Activated naive CD4-positive, alpha-beta T cell treated with anti-CD3 and anti-CD28 coated beads, Interleukin-2, amount 10 ng/mL, durations not matched to agents 7 days and 5 days (primary cell): ENCODE measurements around the gene CAPG.
A peak's percentile ranks its signal among the peaks of the same experiment; 100 is the strongest.
"Not testable (repeated sequence)": the region's sequence is repeated elsewhere in the genome, so short reads cannot be mapped to it uniquely, and the experiment has no call there.

Experiments used
- CTCF ChIA-PET: fragments of 350-600 bp; sonication (Branson Sonifier 250); formaldehyde crosslinking; loops from one replicate; lab custom pipeline; 2021; ENCODE audit warnings: antibody characterized with exemption; lab: Charles Lee
- DNase-seq: peaks from one replicate; pipeline ENCODE4 v3.0.0-alpha.2; 2020
- H3K27ac Mint-ChIP-seq: one replicate; pipeline ENCODE4 v1.8.0; 2021; ENCODE audit warnings: mild to moderate bottlenecking, moderate library complexity, mixed read lengths
- H3K27me3 Mint-ChIP-seq: one replicate; pipeline ENCODE4 v1.8.0; 2021; ENCODE audit warnings: mild to moderate bottlenecking, mixed read lengths
- H3K36me3 Mint-ChIP-seq: one replicate; pipeline ENCODE4 v1.8.0; 2021; ENCODE audit warnings: mixed read lengths
- H3K4me1 Mint-ChIP-seq: one replicate; pipeline ENCODE4 v1.8.0; 2021; ENCODE audit warnings: mixed read lengths
- H3K4me3 Mint-ChIP-seq: one replicate; pipeline ENCODE4 v1.8.0; 2021; ENCODE audit warnings: mild to moderate bottlenecking, moderate library complexity, mixed read lengths
- H3K9me3 Mint-ChIP-seq: one replicate; pipeline ENCODE4 v1.8.0; 2021; ENCODE audit warnings: mixed read lengths

The CAPG gene

GRCh38 chr2:85445316-85446295 lies 35.4 kb upstream of the CAPG start:
- peaks cover 20% of the 10 kb centered on the region for H3K27me3 Mint-ChIP-seq
- H3K4me1 Mint-ChIP-seq = peaks cover 19% of the 10 kb centered on the region
- DNase-seq = no peak
- H3K27ac Mint-ChIP-seq = no peak overlapping the region
- no peaks in the 10 kb centered on the region for H3K36me3 Mint-ChIP-seq
- H3K9me3 Mint-ChIP-seq = no peaks in the 10 kb centered on the region
- no peak overlapping the region for H3K4me3 Mint-ChIP-seq
- CTCF ChIA-PET = no interaction called here

- Mint-ChIP-seq H3K4me1 (peaks cover 28% of the 10 kb centered on the region), H3K9me3 (no peaks in the 10 kb centered on the region), H3K4me3 (no peak overlapping the region), H3K36me3 (no peaks in the 10 kb centered on the region), H3K27me3 (peaks cover 12% of the 10 kb centered on the region), H3K27ac (no peak overlapping the region)
- DNase-seq = no peak
- CTCF ChIA-PET = no interaction called here
These were observed 34.5 kb upstream of the CAPG start for GRCh38 chr2:85444629-85445172.

- DNase-seq = no peak
- Mint-ChIP-seq H3K36me3 (no peaks in the 10 kb centered on the region), H3K9me3 (no peaks in the 10 kb centered on the region), H3K27me3 (peaks cover 5% of the 10 kb centered on the region), H3K4me3 (no peak overlapping the region), H3K4me1 (peaks cover 38% of the 10 kb centered on the region), H3K27ac (no peak overlapping the region)
- CTCF ChIA-PET = interaction anchor here (1.3 kb wide), 1 partner anchor 109 kb away, joined by 4 read pairs; no protein-coding TSS in a partner anchor
These were observed 31.7 kb upstream of the CAPG start for GRCh38 chr2:85441864-85442263.

GRCh38 chr2:85440729-85441128 lies 30.6 kb upstream of the CAPG start:
- peaks cover 5% of the 10 kb centered on the region for H3K27me3 Mint-ChIP-seq
- CTCF ChIA-PET = interaction anchor here (1.3 kb wide), 1 partner anchor 110 kb away, joined by 4 read pairs; no protein-coding TSS in a partner anchor
- H3K9me3 Mint-ChIP-seq = no peaks in the 10 kb centered on the region
- no peak for DNase-seq
- H3K4me1 Mint-ChIP-seq = peaks cover 48% of the 10 kb centered on the region
- peak overlapping the region; percentile 35 for H3K27ac Mint-ChIP-seq
- no peaks in the 10 kb centered on the region for H3K36me3 Mint-ChIP-seq
- no peak overlapping the region for H3K4me3 Mint-ChIP-seq

- H3K4me3 Mint-ChIP-seq = peak overlapping the region; percentile 66
These were observed 29.8 kb upstream of the CAPG start for GRCh38 chr2:85439986-85440385.

GRCh38 chr2:85439569-85439968 lies 29.4 kb upstream of the CAPG start:
- Mint-ChIP-seq H3K27ac (peak overlapping the region; percentile 94), H3K4me1 (peaks cover 48% of the 10 kb centered on the region)
- H3K4me3 Mint-ChIP-seq, H3K9me3 Mint-ChIP-seq, H3K36me3 Mint-ChIP-seq, CTCF ChIA-PET, H3K27me3 Mint-ChIP-seq, DNase-seq: not testable (repeated sequence)

More at GRCh38 chr2:85439986-85440385, 29.8 kb upstream of the CAPG start:
- Mint-ChIP-seq H3K27me3 (peaks cover 3% of the 10 kb centered on the region), H3K27ac (peak overlapping the region; percentile 94), H3K9me3 (no peaks in the 10 kb centered on the region), H3K36me3 (no peaks in the 10 kb centered on the region), H3K4me1 (peaks cover 48% of the 10 kb centered on the region)
- DNase-seq = peak; percentile 49
- CTCF ChIA-PET = no interaction called here

- Mint-ChIP-seq H3K4me1 (peaks cover 48% of the 10 kb centered on the region), H3K27ac (peak overlapping the region; percentile 94), H3K27me3 (no peaks in the 10 kb centered on the region), H3K9me3 (no peaks in the 10 kb centered on the region), H3K36me3 (no peaks in the 10 kb centered on the region), H3K4me3 (peak overlapping the region; percentile 33)
- DNase-seq = no peak
- CTCF ChIA-PET = interaction anchor here (0.9 to 2.5 kb wide), 4 partner anchors 19 to 198 kb away, joined by 3 to 10 read pairs (median 4); no protein-coding TSS in a partner anchor
These were observed 28.9 kb upstream of the CAPG start for GRCh38 chr2:85439025-85439472.

GRCh38 chr2:85438201-85439024 lies 28.2 kb upstream of the CAPG start:
- Mint-ChIP-seq H3K4me1 (peaks cover 48% of the 10 kb centered on the region), H3K9me3 (no peaks in the 10 kb centered on the region), H3K36me3 (no peaks in the 10 kb centered on the region), H3K27ac (peak overlapping the region; percentile 94), H3K27me3 (peaks cover 6% of the 10 kb centered on the region), H3K4me3 (peak overlapping the region; percentile 75)
- no peak for DNase-seq
- CTCF ChIA-PET = interaction anchor here (0.9 to 2.5 kb wide), 5 partner anchors 19 to 199 kb away, joined by 3 to 10 read pairs (median 3); no protein-coding TSS in a partner anchor

- no peaks in the 10 kb centered on the region for H3K36me3 Mint-ChIP-seq
- H3K4me3 Mint-ChIP-seq = peak overlapping the region; percentile 77
- CTCF ChIA-PET = interaction anchor here (0.6 to 2.5 kb wide), 9 partner anchors 9 to 200 kb away, joined by 3 to 10 read pairs (median 3); no protein-coding TSS in a partner anchor
- peaks cover 48% of the 10 kb centered on the region for H3K4me1 Mint-ChIP-seq
- DNase-seq = peak; percentile 83
- no peaks in the 10 kb centered on the region for H3K9me3 Mint-ChIP-seq
- H3K27ac Mint-ChIP-seq = peak overlapping the region; percentile 89
- H3K27me3 Mint-ChIP-seq = peaks cover 6% of the 10 kb centered on the region
These were observed 27.5 kb upstream of the CAPG start for GRCh38 chr2:85437488-85438200.

GRCh38 chr2:85436836-85437487 lies 26.8 kb upstream of the CAPG start:
- CTCF ChIA-PET = interaction anchor here (0.6 to 2.5 kb wide), 6 partner anchors 8 to 151 kb away, joined by 3 to 10 read pairs (median 3); no protein-coding TSS in a partner anchor
- peaks cover 6% of the 10 kb centered on the region for H3K27me3 Mint-ChIP-seq

GRCh38 chr2:85435981-85436835 lies 26.0 kb upstream of the CAPG start:
- H3K27me3 Mint-ChIP-seq = peaks cover 6% of the 10 kb centered on the region
- H3K4me1 Mint-ChIP-seq = peaks cover 48% of the 10 kb centered on the region
- CTCF ChIA-PET = interaction anchor here (1.2 to 1.3 kb wide), 2 partner anchors 15 to 114 kb away, joined by 3 to 4 read pairs; no protein-coding TSS in a partner anchor
- H3K36me3 Mint-ChIP-seq = no peaks in the 10 kb centered on the region
- H3K27ac Mint-ChIP-seq = peak overlapping the region; percentile 75
- H3K4me3 Mint-ChIP-seq = no peak overlapping the region
- no peak for DNase-seq
- H3K9me3 Mint-ChIP-seq = no peaks in the 10 kb centered on the region

More at GRCh38 chr2:85436836-85437487, 26.8 kb upstream of the CAPG start:
- no peak for DNase-seq
- Mint-ChIP-seq H3K9me3 (no peaks in the 10 kb centered on the region), H3K4me1 (peaks cover 48% of the 10 kb centered on the region), H3K36me3 (no peaks in the 10 kb centered on the region), H3K4me3 (peak overlapping the region; percentile 77), H3K27ac (peak overlapping the region; percentile 85)
